K562 (cell line): ENCODE measurements around the gene ALG12. TPM values are rescaled to one million over a fixed set of nuclear protein-coding genes. Genes with fewer than 3 reads are reported as not detected.

ENCODE experiments used
- ATAC-seq: fragments of 200-7000 bp; cut with Tn5 transposase; 3 replicates; pipeline ENCODE4 v1.9.1; 2020; ENCODE audit warnings: moderate library complexity
- BruUV-seq: library from RNA; stranded (reverse); fragments of 400-500 nt; replicated peaks from 2 replicates; lab custom pipeline; 2021; lab: Mats Ljungman, UMichigan
- CTCF ChIA-PET: fragments of 300-600 bp; formaldehyde crosslinking; extraction: SDS; loops from one replicate; lab custom pipeline; 2021; ENCODE audit warnings: low intra/inter-chr PET ratio; lab: Yijun Ruan, JAX
- POLR2A ChIA-PET: fragments of 300-600, 350-650 bp; sonication (Branson Sonifier 250); formaldehyde crosslinking; extraction: SDS; loops from one replicate; lab custom pipeline; 2021; ENCODE audit warnings: antibody characterized with exemption, inconsistent platforms; lab: Yijun Ruan, JAX
- DNase-seq, 4 experiments: peaks; one replicate each; pipeline versions ENCODE4 v3.0.0 to v3.0.0-alpha.2; 2011 to 2018; ENCODE audit warnings: low spot score in 3 of 4, mixed read lengths in 3 of 4; ENCODE audit errors: extremely low read depth in 1 of 4
- FAIRE-seq: peaks from 2 replicates; lab custom pipeline; 2011; peaks lifted over from hg19 to GRCh38; lab: Jason Lieb, UNC
- H2AFZ ChIP-seq: 2 replicates; pipeline ENCODE4 v1.6.0; 2011; ENCODE audit warnings: low read depth, low read length, control low read depth, inconsistent platforms
- H3K27ac ChIP-seq: fragments of 200-600 bp; 3 replicates; pipeline ENCODE4 v1.8.0; 2011; ENCODE audit warnings: low read depth, mild to moderate bottlenecking, control low read depth, inconsistent platforms, low read length, moderate library complexity, mixed read lengths; ENCODE audit errors: extremely low read depth
- H3K27me3 ChIP-seq, 2 experiments: fragments of 300-600 bp in 1 of 2; 2 replicates in 1 of 2; 3 replicates in 1 of 2; pipeline versions ENCODE4 v1.6.0 to v1.8.0; 2011; ENCODE audit warnings: inconsistent platforms in 2 of 2, low read length in 2 of 2, mild to moderate bottlenecking in 1 of 2, mixed read lengths in 1 of 2, moderate library complexity in 1 of 2; ENCODE audit not compliant: control insufficient read depth in 2 of 2, insufficient read depth in 2 of 2
- H3K36me3 ChIP-seq: fragments of 300-600 bp; 3 replicates; pipeline ENCODE4 v1.8.0; 2011; ENCODE audit warnings: mild to moderate bottlenecking, low read length, inconsistent platforms; ENCODE audit not compliant: control insufficient read depth, insufficient read depth
- H3K4me1 ChIP-seq, 2 experiments: fragments of 200-600 bp in 1 of 2; replicated peaks in 1 of 2; 2 replicates in 1 of 2; 3 replicates in 1 of 2; pipeline versions ENCODE4 v1.5.1 to v1.8.0; 2011; ENCODE audit warnings: inconsistent platforms in 2 of 2, low read length in 2 of 2, mild to moderate bottlenecking in 1 of 2, mixed read lengths in 1 of 2, moderate library complexity in 1 of 2; ENCODE audit not compliant: control insufficient read depth in 2 of 2, insufficient read depth in 2 of 2
- H3K4me2 ChIP-seq: 2 replicates; pipeline ENCODE4 v1.6.1; 2011; ENCODE audit warnings: low read length, control low read depth, inconsistent platforms, mixed read lengths; ENCODE audit not compliant: insufficient read depth
- H3K4me3 ChIP-seq: fragments of 200-600 bp; sonication (generic), shearing (Covaris generic); 2 replicates; pipeline ENCODE4 v1.5.1; 2016; ENCODE audit warnings: control low read depth, inconsistent platforms
- H3K79me2 ChIP-seq: fragments of 200-600 bp; 3 replicates; pipeline ENCODE4 v1.8.0; 2011; ENCODE audit warnings: low read length, inconsistent platforms; ENCODE audit not compliant: control insufficient read depth, insufficient read depth
- H3K9ac ChIP-seq, 2 experiments: 2 replicates each; pipeline versions ENCODE4 v1.6.0 to v1.6.1; 2011; ENCODE audit warnings: low read depth in 2 of 2, low read length in 2 of 2, control low read depth in 1 of 2, inconsistent platforms in 1 of 2, mild to moderate bottlenecking in 1 of 2, mixed read lengths in 1 of 2; ENCODE audit not compliant: insufficient read depth in 1 of 2
- H3K9me1 ChIP-seq: one replicate; pipeline ENCODE4 v1.6.0; 2011; ENCODE audit warnings: inconsistent platforms, mild to moderate bottlenecking, low read length, moderate library complexity; ENCODE audit not compliant: control insufficient read depth, insufficient read depth
- H3K9me3 ChIP-seq: replicated peaks from 2 replicates; pipeline ENCODE4 v1.5.1; 2011; ENCODE audit warnings: low read depth, low read length, inconsistent platforms; ENCODE audit not compliant: control insufficient read depth, insufficient read depth
- H4K20me1 ChIP-seq: replicated peaks from 2 replicates; pipeline ENCODE4 v1.6.1; 2011; ENCODE audit warnings: low read length, inconsistent platforms, mixed read lengths; ENCODE audit not compliant: control insufficient read depth, insufficient read depth
- BACH1 ChIP-seq: fragments of 200-800 bp; sonication (Bioruptor generic); IDR thresholded peaks from 2 replicates; pipeline ENCODE4 v1.6.1; 2016; ENCODE audit warnings: missing genetic modification characterization, missing compliant biosample characterization
- DNMT1 ChIP-seq: fragments of 450-650 bp; IDR thresholded peaks from 2 replicates; pipeline ENCODE4 v1.6.1; 2016; ENCODE audit warnings: antibody characterized with exemption, mild to moderate bottlenecking
- FOS ChIP-seq: IDR thresholded peaks from 3 replicates; pipeline ENCODE4 v1.6.1; 2011; ENCODE audit not compliant: insufficient read length; ENCODE audit errors: extremely low read depth
- FOSL1 ChIP-seq: fragments of 200-800 bp; sonication (Bioruptor generic); conservative IDR thresholded peaks from 2 replicates; pipeline ENCODE4 v1.6.1; 2016; ENCODE audit warnings: missing genetic modification characterization, missing compliant biosample characterization
- FOXM1 ChIP-seq, 2 experiments: fragments of 450-650 bp in 1 of 2; sonication (generic) in 1 of 2; formaldehyde crosslinking in 1 of 2; IDR thresholded peaks; 2 replicates each; pipeline versions ENCODE4 v1.6.1 to v1.9.0; 2017 to 2022; ENCODE audit warnings: low read depth in 2 of 2, mild to moderate bottlenecking in 2 of 2, missing genetic modification reagents in 1 of 2, moderate library complexity in 1 of 2
- GTF2E2 ChIP-seq: fragments of 200-800 bp; sonication (Bioruptor generic); IDR thresholded peaks from 2 replicates; pipeline ENCODE4 v1.6.1; 2016; ENCODE audit warnings: missing genetic modification characterization, missing compliant biosample characterization
- HDAC8 ChIP-seq: fragments of 450-650 bp; IDR thresholded peaks from 2 replicates; pipeline ENCODE4 v1.6.1; 2016; ENCODE audit warnings: mild to moderate bottlenecking, missing genetic modification characterization, moderate library complexity, missing compliant biosample characterization
- HINFP ChIP-seq: fragments of 450-650 bp; conservative IDR thresholded peaks from 2 replicates; pipeline ENCODE4 v1.6.1; 2016; ENCODE audit warnings: missing genetic modification characterization, low read depth, mild to moderate bottlenecking, control low read depth, missing compliant biosample characterization
- LEF1 ChIP-seq: fragments of 450-650 bp; IDR thresholded peaks from 2 replicates; pipeline ENCODE4 v1.6.1; 2016; ENCODE audit warnings: mild to moderate bottlenecking
- MLLT1 ChIP-seq, 2 experiments: fragments of 450-650 bp; IDR thresholded peaks; 2 replicates each; pipeline ENCODE4 v1.6.1; 2016
- SRSF7 ChIP-seq: fragments of 200-400 bp; formaldehyde crosslinking; optimal IDR thresholded peaks from 2 replicates; pipeline ENCODE3; 2017; ENCODE audit warnings: mild to moderate bottlenecking, low read depth, low read length
- ZNF551 ChIP-seq: fragments of 250-450 bp; sonication (Bioruptor Pico); IDR thresholded peaks from 2 replicates; pipeline ENCODE4 v1.5.0; 2021; ENCODE audit warnings: mild to moderate bottlenecking, moderate library complexity
- ZNF717 ChIP-seq: fragments of 250-450 bp; sonication (Bioruptor Pico); IDR thresholded peaks from 2 replicates; pipeline ENCODE4 v1.5.0; 2021
- WGBS: fragments of 100-300 bp; shearing (Covaris generic); methylation state at CpG from one replicate; pipeline ENCODE4 v1.1.6; 2016; ENCODE audit warnings: low coverage, mixed read lengths; ENCODE audit not compliant: insufficient coverage; ENCODE audit errors: missing lambda C conversion rate; 5-methylcytosine and 5-hydroxymethylcytosine counted together
- in situ Hi-C: fragments of 300-500 bp; cut with MboI; formaldehyde crosslinking; loops from 4 replicates; pipeline ENCODE4 v1.15.0; 2018; ENCODE audit warnings: inconsistent platforms, mixed read lengths
- intact Hi-C: fragments of 100-400 bp; cut with micrococcal nuclease; formaldehyde crosslinking; loops from 2 replicates; pipeline ENCODE4 v1.14.2; 2022
- polyA plus RNA-seq, 8 experiments: library from polyadenylated mRNA; depleted of rRNA in 4 of 8; stranded (reverse) in 5 of 8; unstranded in 3 of 8; fragments of >200 nt; fragmentation: Nextera tagmentation in 2 of 8; fragmentation: Illumina TruSeq in 1 of 8; extraction: Ambion mirVana in 2 of 8; extraction: Trizol in 1 of 8; gene quantifications; 2 replicates each; pipeline versions ENCODE4 v1.2.1 to v1.2.3, GENCODE V29; 2011 to 2014; ENCODE audit warnings: inconsistent platforms in 1 of 8, missing spikeins in 1 of 8
- total RNA-seq, 7 experiments: library from RNA; depleted of rRNA in 6 of 7; stranded (reverse); fragments of >200 nt in 6 of 7; fragmentation: Illumina TruSeq in 2 of 7; extraction: Trizol in 2 of 7; gene quantifications; 2 replicates each; pipeline versions ENCODE4 v1.2.1 to v1.2.3, GENCODE V29; 2011 to 2021; ENCODE audit warnings: low replicate concordance in 1 of 7

Gene ALG12
- total and polyA plus RNA-seq, 9 of the 15 experiments (the other 6 are each of a cell fraction or from before 2014, with no cell fraction given): 0.20 to 8.5 (median 3.4) TPM

GRCh38 chr22:49887702-49888101, 30.5 kb downstream of the ALG12 start:
- no peaks in the 10 kb centered on the region for H3K9me1 ChIP-seq
- H3K4me1 ChIP-seq: no peaks in the 10 kb centered on the region; a peak in 1 of 5 replicates
- no peak overlapping the region for H3K27ac ChIP-seq
- H3K27me3 ChIP-seq: no peaks in the 10 kb centered on the region
- no peak overlapping the region for H3K4me3 ChIP-seq
- H3K9me3 ChIP-seq: peaks cover 7% of the 10 kb centered on the region
- ChIA-PET POLR2A (no interaction called here), CTCF (no interaction called here)
- H3K36me3 ChIP-seq: peaks cover 56% of the 10 kb centered on the region; the same call in 2 of the 3 replicates
- H3K79me2 ChIP-seq: peaks cover 4% of the 10 kb centered on the region; the same call in 2 of the 3 replicates
- TF ChIP-seq FOSL1 (tag): no peak
- TF ChIP-seq FOS: no peak
- TF ChIP-seq DNMT1: no peak
- TF ChIP-seq GTF2E2: no peak
- no peak for TF ChIP-seq FOXM1 (IDR thresholded peaks at IDR 0.05; ENCODE audit: low read depth)
- no peak for TF ChIP-seq FOXM1 (CRISPR knock-in tag; IDR thresholded peaks at IDR 0.05; ENCODE audit: low read depth)
- TF ChIP-seq BACH1 (tag): no peak
- no peak for TF ChIP-seq LEF1
- no peak for TF ChIP-seq MLLT1 (IDR thresholded peaks at IDR 0.05)
- no peak for TF ChIP-seq ZNF717 (CRISPR knock-in tag)
- TF ChIP-seq HDAC8 (tag): no peak
- no peak for TF ChIP-seq SRSF7
- no peak for TF ChIP-seq HINFP
- TF ChIP-seq ZNF551: no peak
- no peak for ATAC-seq
- DNase-seq: no peak
- in situ Hi-C loops (no loop called here), intact Hi-C loops (no loop called here)
- no TSS peak for BruUV-seq
- FAIRE-seq: no peak
- 94% methylated on average over 9 of the region's 9 CpGs for whole genome bisulfite sequencing
- no peak overlapping the region for H2AFZ ChIP-seq
- no peak overlapping the region for H3K4me2 ChIP-seq
- no peak overlapping the region for H3K9ac ChIP-seq
- H4K20me1 ChIP-seq: no peaks in the 10 kb centered on the region
